GM12872 (cell line): ENCODE results near the gene CAPSL.

Experiments
- CTCF ChIP-seq: IDR thresholded peaks from 3 replicates; pipeline ENCODE4 v1.5.1; 2011; ENCODE audit warnings: low read depth, mild to moderate bottlenecking, low read length, moderate library complexity; ENCODE audit not compliant: insufficient read depth

Gene CAPSL

GRCh38 chr5:35867998-35868397 lies 70.4 kb downstream of the CAPSL start:
- no peak for TF ChIP-seq CTCF

- TF ChIP-seq CTCF: no peak
Observed at GRCh38 chr5:35863159-35863558, 75.3 kb downstream of the CAPSL start.

GRCh38 chr5:35862126-35862525 lies 76.3 kb downstream of the CAPSL start:
- no peak for TF ChIP-seq CTCF

- no peak for TF ChIP-seq CTCF
Observed at GRCh38 chr5:35861718-35862117, 76.7 kb downstream of the CAPSL start.

- no peak for TF ChIP-seq CTCF
Observed at GRCh38 chr5:35860686-35861085, 77.7 kb downstream of the CAPSL start.

- TF ChIP-seq CTCF: no peak
Observed at GRCh38 chr5:35859101-35859661, 79.2 kb downstream of the CAPSL start.

- TF ChIP-seq CTCF: no peak
Observed at GRCh38 chr5:35857606-35858205, 80.7 kb downstream of the CAPSL start.
